Fibroblast of lung (primary cell): ENCODE data around the gene LTB.

Experiments used
- CTCF ChIP-seq, 2 donors: IDR thresholded peaks in 1 of 2; conservative IDR thresholded peaks in 1 of 2; 1 replicate in 1 of 2; 2 replicates in 1 of 2; pipeline ENCODE4 v1.5.1; 2011 to 2012; ENCODE audit warnings: low read length in 2 of 2, control low read depth in 1 of 2, inconsistent platforms in 1 of 2, low read depth in 1 of 2, mild to moderate bottlenecking in 1 of 2
- EZH2 ChIP-seq: IDR thresholded peaks from 2 replicates; pipeline ENCODE4 v1.5.1; 2012; ENCODE audit warnings: low read length, control low read depth, mild to moderate bottlenecking; ENCODE audit errors: missing control alignments

GRCh38 chr6:31624070-31624469, 41.8 kb upstream of the LTB start:
- TF ChIP-seq CTCF (conservative IDR thresholded peaks at IDR 0.05 in 1 of 2, IDR thresholded peaks at IDR 0.05 in 1 of 2; ENCODE audit: low read depth in 1 of 2, low read length in 2 of 2): no peak
- no peak for TF ChIP-seq EZH2
